Measurements from ENCODE around the gene CROCC2. TPM values are rescaled to one million over a fixed set of nuclear protein-coding genes. Genes with fewer than 3 reads are reported as not detected.
A peak's percentile ranks its signal among the peaks of the same experiment; 100 is the strongest.

Gene CROCC2
- polyA plus RNA-seq, 1 of the 3 experiments (the other 2 are of a cell fraction): not detected

- Histone ChIP-seq H3K4me1 (ENCODE audit: control insufficient read depth in 1 of 2, insufficient read depth in 2 of 2, low read depth in 1 of 2, low read length in 1 of 2) (peaks cover 0 to 35% of the 10 kb centered on the region in 2 experiments; a peak in 1 of 4 replicates), H3K9me3 (no peaks in the 10 kb centered on the region), H3K36me3 (replicated peaks in 1 of 2; ENCODE audit: control insufficient read depth in 1 of 2, insufficient read depth in 2 of 2, low read length in 1 of 2) (no peaks in the 10 kb centered on the region), H3K27ac (ENCODE audit: low read depth in 2 of 2, low read length in 1 of 2) (no peak overlapping the region), H2AFZ (ENCODE audit: low read depth) (no peak overlapping the region), H3K79me2 (ENCODE audit: insufficient read depth) (no peaks in the 10 kb centered on the region), H3K27me3 (ENCODE audit: insufficient read depth) (no peaks in the 10 kb centered on the region), H4K20me1 (ENCODE audit: insufficient read depth) (no peaks in the 10 kb centered on the region), H3K9me2 (no peaks in the 10 kb centered on the region), H3K4me2 (no peak overlapping the region), H3K4me3 (ENCODE audit: low read depth in 2 of 2, low read length in 1 of 2) (no peak overlapping the region), H3F3A (replicated peaks; ENCODE audit: insufficient read depth) (no peaks in the 10 kb centered on the region), H3K9ac (no peak overlapping the region)
- WGBS (ENCODE audit: low lambda C conversion rate): 87% methylated on average over 13 of the region's 33 CpGs
- POLR2A ChIA-PET: no interaction called here
- DNase-seq: peak; percentile 30
- TF ChIP-seq ZBTB33 (IDR thresholded peaks at IDR 0.05; ENCODE audit: borderline replicate concordance, low read depth) (no peak), REST (IDR thresholded peaks at IDR 0.05; ENCODE audit: low read depth, low read length) (no peak), RXRA (IDR thresholded peaks at IDR 0.05; ENCODE audit: borderline replicate concordance, low read depth) (no peak)
- CTCF ChIA-PET: interaction anchor here (3.6 kb wide), 1 partner anchor 49 kb away, joined by 11 read pairs; no protein-coding TSS in a partner anchor
Measured at GRCh38 chr2:240963065-240963867, 57.1 kb downstream of the CROCC2 start.

GRCh38 chr2:240963868-240964703, 58.0 kb downstream of the CROCC2 start:
- Histone ChIP-seq H3K4me1 (ENCODE audit: control insufficient read depth in 1 of 2, insufficient read depth in 2 of 2, low read depth in 1 of 2, low read length in 1 of 2) (peaks cover 0 to 32% of the 10 kb centered on the region in 2 experiments; a peak in 1 of 4 replicates), H3K4me2 (no peak overlapping the region), H3K4me3 (ENCODE audit: low read depth in 2 of 2, low read length in 1 of 2) (no peak overlapping the region), H2AFZ (ENCODE audit: low read depth) (no peak overlapping the region), H4K20me1 (ENCODE audit: insufficient read depth) (no peaks in the 10 kb centered on the region), H3K9ac (no peak overlapping the region), H3K27me3 (ENCODE audit: insufficient read depth) (no peaks in the 10 kb centered on the region), H3K9me3 (no peaks in the 10 kb centered on the region), H3K9me2 (no peaks in the 10 kb centered on the region), H3K36me3 (replicated peaks in 1 of 2; ENCODE audit: control insufficient read depth in 1 of 2, insufficient read depth in 2 of 2, low read length in 1 of 2) (no peaks in the 10 kb centered on the region), H3K79me2 (ENCODE audit: insufficient read depth) (no peaks in the 10 kb centered on the region), H3F3A (replicated peaks; ENCODE audit: insufficient read depth) (no peaks in the 10 kb centered on the region), H3K27ac (ENCODE audit: low read depth in 2 of 2, low read length in 1 of 2) (no peak overlapping the region)
- ChIA-PET POLR2A (no interaction called here), CTCF (interaction anchor here (3.6 kb wide), 1 partner anchor 50 kb away, joined by 11 read pairs; no protein-coding TSS in a partner anchor)
- 74% methylated on average over 9 of the region's 20 CpGs for WGBS (ENCODE audit: low lambda C conversion rate)
- no peak for DNase-seq
- no peak for TF ChIP-seq MAX (IDR thresholded peaks at IDR 0.05; ENCODE audit: low read depth)
- TF ChIP-seq RAD21 (IDR thresholded peaks at IDR 0.05; ENCODE audit: low read length): no peak
- TF ChIP-seq FOXM1 (IDR thresholded peaks at IDR 0.05; ENCODE audit: low read depth): no peak
- no peak for TF ChIP-seq TAF1 (IDR thresholded peaks at IDR 0.05; ENCODE audit: borderline replicate concordance, low read depth, low read length)
- no peak for TF ChIP-seq USF2 (IDR thresholded peaks at IDR 0.05; ENCODE audit: borderline replicate concordance, low read depth, low read length)
- TF ChIP-seq NRF1 (IDR thresholded peaks at IDR 0.05; ENCODE audit: low read depth, low read length): no peak
- TF ChIP-seq PBX3 (IDR thresholded peaks at IDR 0.05): no peak
- no peak for TF ChIP-seq USF1 (IDR thresholded peaks at IDR 0.05; ENCODE audit: borderline replicate concordance, low read depth)
- TF ChIP-seq NFIC (IDR thresholded peaks at IDR 0.05; ENCODE audit: borderline replicate concordance): no peak
- TF ChIP-seq SMC3 (IDR thresholded peaks at IDR 0.05; ENCODE audit: low read depth, low read length): no peak
- TF ChIP-seq GATA2 (CRISPR knock-in tag; IDR thresholded peaks at IDR 0.05): no peak
